GM18505 (cell line): ENCODE results near the gene PPID.
"Not testable (repeated sequence)": the region's sequence is repeated elsewhere in the genome, so short reads cannot be mapped to it uniquely, and the experiment has no call there.

Experiments
- ATAC-seq: cut with Tn5 transposase; IDR thresholded peaks from one replicate; pipeline ENCODE4 v1.9.1; 2021; ENCODE audit not compliant: unreplicated experiment
- POLR2A ChIP-seq: IDR thresholded peaks from 4 replicates; pipeline ENCODE4 v1.6.1; 2011; ENCODE audit warnings: borderline replicate concordance; ENCODE audit not compliant: insufficient read depth, insufficient read length; ENCODE audit errors: extremely low read depth

PPID gene

GRCh38 chr4:158714937-158715336 lies 8.3 kb downstream of the PPID start:
- TF ChIP-seq POLR2A = no peak
- no peak for ATAC-seq

DNA sequence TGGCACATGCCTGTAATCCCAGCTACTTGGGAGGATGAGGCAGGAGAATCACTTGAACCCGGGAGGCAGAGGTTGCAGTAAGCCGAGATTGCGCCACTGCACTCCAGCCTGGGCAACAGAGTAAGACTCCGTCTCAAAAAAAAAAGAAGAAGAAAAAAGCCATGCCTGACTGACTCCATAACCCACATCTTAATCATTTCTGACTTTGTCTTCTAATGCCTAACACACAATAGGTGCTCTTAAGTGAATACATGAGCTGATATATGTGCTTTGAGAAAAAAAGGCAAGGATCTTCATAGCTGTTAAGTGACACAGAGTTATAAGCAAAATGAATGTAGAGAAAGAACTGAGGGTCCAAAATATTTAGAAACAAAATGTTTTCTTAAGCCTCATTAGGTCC lies 10.6 kb downstream of the PPID start:
- ATAC-seq = not testable (repeated sequence)

DNA sequence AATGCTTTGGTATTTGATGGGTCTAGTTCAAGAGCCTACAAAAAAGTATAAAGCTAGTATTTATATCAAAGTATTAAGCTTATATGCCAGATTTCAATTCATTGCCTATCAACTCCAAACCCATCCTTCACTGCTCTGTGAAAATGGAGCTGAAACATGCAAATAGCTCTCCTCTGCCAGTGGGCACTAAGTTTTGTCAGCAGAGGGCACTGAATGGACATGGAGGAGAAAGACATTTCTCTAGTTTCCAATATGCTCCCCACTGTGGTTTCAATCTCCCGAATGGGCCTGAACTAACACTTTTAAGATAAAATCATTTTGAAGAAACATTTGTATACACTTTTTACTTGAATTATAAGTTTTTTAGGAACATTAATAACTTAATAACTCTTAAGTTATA lies 12.4 kb downstream of the PPID start:
- ATAC-seq = no peak
- no peak for TF ChIP-seq POLR2A

- no peak for ATAC-seq
These were observed 18.9 kb downstream of the PPID start for GRCh38 chr4:158704274-158704673.

DNA sequence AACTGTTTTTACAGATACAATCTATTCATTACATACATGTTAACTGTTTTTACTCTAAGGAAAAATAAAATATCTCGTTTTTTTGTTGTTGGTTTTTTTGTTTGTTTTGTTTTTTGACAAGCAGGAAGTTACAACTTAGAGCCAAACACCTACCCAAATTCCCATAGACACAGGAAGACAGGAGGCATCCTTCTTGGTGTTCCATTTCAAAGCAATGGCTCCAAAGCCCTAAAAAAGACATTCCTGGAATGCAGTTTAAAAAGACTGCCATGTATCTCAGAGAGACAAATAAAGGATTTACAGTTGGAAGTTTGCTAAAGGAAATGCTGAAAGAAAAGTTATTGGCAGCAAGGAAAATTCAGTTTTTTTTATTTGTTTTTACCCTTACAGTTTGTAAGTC lies 34.4 kb downstream of the PPID start:
- TF ChIP-seq POLR2A = no peak
- no peak for ATAC-seq

More at GRCh38 chr4:158704274-158704673, 18.9 kb downstream of the PPID start:
- no peak for TF ChIP-seq POLR2A

DNA sequence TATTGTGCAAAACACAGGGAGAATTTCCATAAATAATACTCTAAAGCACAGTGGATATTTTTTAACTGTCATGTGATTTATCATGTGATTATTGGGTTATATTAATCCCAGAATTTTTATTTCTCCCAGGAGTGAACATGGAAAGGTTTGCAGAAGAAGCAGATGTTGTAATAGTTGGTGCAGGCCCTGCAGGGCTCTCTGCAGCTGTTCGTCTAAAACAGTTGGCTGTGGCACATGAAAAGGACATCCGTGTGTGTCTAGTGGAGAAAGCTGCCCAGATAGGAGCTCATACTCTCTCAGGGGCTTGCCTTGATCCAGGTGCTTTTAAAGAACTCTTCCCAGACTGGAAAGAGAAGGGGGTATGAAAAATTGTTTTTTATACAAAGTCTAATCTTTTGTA lies 41.1 kb downstream of the PPID start:
- TF ChIP-seq POLR2A = no peak
- ATAC-seq = no peak

GRCh38 chr4:158681629-158682028 lies 41.6 kb downstream of the PPID start:
- no peak for TF ChIP-seq POLR2A
- ATAC-seq = no peak

DNA sequence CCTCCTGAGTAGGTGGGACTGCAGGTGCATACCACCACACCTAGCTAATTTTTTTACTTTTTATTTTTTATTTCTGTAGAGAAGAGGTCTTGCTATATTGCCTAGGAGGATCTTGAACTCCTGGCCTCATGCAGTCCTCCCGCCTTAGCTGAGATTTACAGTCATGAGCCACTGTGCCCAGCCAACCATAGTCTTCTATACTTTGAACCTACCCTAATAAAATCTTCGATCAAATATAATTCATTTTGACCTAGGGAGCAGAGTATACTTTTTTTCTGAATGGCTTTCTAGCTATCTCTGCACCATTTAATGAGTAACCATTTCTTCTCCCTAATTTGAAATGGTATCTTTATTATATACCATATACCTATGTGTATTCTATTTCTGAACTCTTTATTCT lies 44.4 kb downstream of the PPID start:
- ATAC-seq = no peak
- no peak for TF ChIP-seq POLR2A

- no peak for TF ChIP-seq POLR2A
- no peak for ATAC-seq
These were observed 47.1 kb downstream of the PPID start for GRCh38 chr4:158676076-158676475.

DNA sequence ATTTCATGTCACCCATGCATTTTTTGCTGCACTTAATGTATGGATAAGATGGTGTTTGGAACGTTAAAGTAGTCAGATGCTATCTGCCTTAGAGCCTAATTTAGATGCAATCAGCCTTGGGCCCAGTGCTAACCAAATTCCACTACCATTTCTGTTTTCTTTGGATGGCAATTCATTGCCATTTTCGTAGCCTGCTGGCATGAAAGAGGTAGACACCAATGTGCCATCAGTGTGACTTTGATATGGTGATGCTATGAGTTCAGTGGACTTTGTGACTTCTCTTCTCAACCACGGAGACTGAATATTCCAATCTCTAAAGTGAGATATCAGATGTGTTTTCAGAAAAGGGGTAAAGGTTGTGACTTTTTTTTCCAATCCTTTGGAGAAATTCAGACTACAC lies 49.6 kb downstream of the PPID start:
- no peak for ATAC-seq
- no peak for TF ChIP-seq POLR2A

DNA sequence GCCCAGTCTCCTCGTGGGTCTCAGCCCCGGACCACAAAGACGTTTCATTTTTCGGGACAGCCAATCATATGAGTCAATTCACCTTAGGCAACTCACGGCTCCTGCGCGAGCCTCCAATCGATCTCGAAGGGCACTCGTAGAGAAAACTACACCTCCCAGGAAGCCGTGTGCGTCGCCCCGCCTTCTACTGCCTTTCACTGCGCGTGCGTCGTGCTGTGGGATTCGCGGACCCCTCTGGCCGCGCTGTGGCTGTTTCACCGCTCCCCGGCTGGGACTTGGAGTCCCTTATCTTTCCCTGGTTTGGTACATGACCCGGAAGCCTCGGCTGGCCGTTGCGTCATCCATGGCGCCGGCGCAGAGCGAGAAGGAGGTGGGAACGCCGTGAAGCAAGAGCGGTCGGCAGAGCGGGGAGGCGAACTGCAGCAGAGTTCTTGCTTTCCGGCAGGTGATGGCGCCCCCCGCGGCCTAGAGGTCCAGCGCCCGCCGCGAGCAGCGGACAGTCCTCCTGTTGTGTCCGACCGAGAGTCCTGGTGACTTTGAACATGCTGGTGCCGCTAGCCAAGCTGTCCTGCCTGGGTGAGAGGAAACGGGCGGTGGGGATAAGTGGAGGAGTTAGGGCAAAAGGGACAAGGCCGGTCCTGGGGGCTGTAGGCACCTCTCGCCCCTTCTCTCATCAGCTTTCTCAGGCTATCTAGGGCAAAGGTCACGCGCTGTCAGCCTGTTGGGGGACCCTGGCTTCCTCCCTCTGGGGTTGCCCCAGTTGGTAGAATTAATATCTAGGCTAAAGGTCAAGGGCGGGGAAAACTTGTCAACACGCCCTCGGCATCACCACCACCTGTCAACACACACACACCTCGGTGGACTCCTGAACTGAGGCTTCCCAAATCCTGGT lies 51.0 kb downstream of the PPID start, which contains the start of gene ETFDH:
Gene ETFDH (plus strand): TSS at position 382 of the 892 bp plus-strand sequence. CDS start 161 bp downstream, at position 543.
- peak; percentile 84 for ATAC-seq

DNA sequence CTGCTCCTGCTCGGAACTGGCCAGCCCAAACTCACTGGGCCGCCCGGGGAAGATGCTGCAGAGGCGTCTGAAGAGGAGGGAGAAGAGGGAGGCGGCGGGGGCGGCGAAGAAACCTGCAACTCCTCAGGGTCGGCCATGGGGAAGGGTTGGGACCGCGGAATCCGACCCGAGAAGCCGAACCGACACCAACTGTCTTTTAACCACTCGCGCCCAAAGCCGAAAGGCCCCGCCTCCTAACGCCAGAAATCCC lies 51.6 kb downstream of the PPID start, which contains the start of gene C4orf46:
Gene C4orf46 (minus strand): TSS at position 223 of the 250 bp plus-strand sequence. CDS start 86 bp downstream, at position 137.
- no peak for ATAC-seq
- peak; percentile 28 for TF ChIP-seq POLR2A

More for the DNA sequence above, 51.0 kb downstream of the PPID start, which contains the start of gene ETFDH:
- peak; percentile 54 for TF ChIP-seq POLR2A

GRCh38 chr4:158670975-158671664 lies 52.1 kb downstream of the PPID start:
- ATAC-seq = peak; percentile 32
- peak; percentile 49 for TF ChIP-seq POLR2A

GRCh38 chr4:158669310-158669709 lies 53.9 kb downstream of the PPID start:
- ATAC-seq = no peak
- no peak for TF ChIP-seq POLR2A
